ENCODE measurements around the gene ZMYND15.

DNA sequence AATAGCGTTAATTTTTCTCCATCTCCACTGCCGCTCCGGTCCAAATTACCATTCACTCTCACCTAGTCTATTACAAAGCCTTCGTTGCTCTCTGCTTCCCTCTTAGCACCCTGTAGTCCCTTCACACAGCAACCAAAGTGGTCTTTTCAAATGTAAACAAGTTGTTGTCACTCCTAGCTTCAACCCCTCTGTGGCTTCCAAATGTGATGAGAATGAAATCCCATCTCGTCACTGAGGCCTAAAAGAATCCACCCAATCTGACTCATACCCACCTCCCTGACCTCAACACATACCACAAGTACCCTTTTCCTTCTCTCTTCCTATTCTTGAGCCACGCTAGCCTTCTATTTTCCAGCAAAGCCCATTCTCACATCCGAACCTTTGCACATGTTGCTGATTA is 33.5 kb upstream of the ZMYND15 start:
- TF ChIP-seq, protein P1, sequence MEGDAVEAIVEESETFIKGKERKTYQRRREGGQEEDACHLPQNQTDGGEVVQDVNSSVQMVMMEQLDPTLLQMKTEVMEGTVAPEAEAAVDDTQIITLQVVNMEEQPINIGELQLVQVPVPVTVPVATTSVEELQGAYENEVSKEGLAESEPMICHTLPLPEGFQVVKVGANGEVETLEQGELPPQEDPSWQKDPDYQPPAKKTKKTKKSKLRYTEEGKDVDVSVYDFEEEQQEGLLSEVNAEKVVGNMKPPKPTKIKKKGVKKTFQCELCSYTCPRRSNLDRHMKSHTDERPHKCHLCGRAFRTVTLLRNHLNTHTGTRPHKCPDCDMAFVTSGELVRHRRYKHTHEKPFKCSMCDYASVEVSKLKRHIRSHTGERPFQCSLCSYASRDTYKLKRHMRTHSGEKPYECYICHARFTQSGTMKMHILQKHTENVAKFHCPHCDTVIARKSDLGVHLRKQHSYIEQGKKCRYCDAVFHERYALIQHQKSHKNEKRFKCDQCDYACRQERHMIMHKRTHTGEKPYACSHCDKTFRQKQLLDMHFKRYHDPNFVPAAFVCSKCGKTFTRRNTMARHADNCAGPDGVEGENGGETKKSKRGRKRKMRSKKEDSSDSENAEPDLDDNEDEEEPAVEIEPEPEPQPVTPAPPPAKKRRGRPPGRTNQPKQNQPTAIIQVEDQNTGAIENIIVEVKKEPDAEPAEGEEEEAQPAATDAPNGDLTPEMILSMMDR (IDR thresholded peaks at IDR 0.05): no peak
- TF ChIP-seq POLR2A (IDR thresholded peaks at IDR 0.05): no peak

Data from thyroid gland (tissue), 4 donors.